Kidney (tissue), 14 donors: ENCODE measurements around the gene RNF144B. TPM values are rescaled to one million over a fixed set of nuclear protein-coding genes. Genes with fewer than 3 reads are reported as not detected.

Experiments used
- DNase-seq, 5 donors: peaks; one replicate each; pipeline ENCODE4 v3.0.0-alpha.2; 2013 to 2020
- FAIRE-seq: peaks from 2 replicates; lab custom pipeline; 2012; peaks lifted over from hg19 to GRCh38; lab: Jason Lieb, UNC
- H3K27ac ChIP-seq, 2 donors: one replicate each; pipeline ENCODE4 v1.7.0; 2013; ENCODE audit warnings: low read depth in 2 of 2, low read length in 2 of 2, inconsistent platforms in 1 of 2
- H3K27me3 ChIP-seq: one replicate; pipeline ENCODE4 v1.7.1; 2013; ENCODE audit warnings: low read length, inconsistent platforms; ENCODE audit not compliant: control insufficient read depth, insufficient read depth
- H3K36me3 ChIP-seq, 3 donors: one replicate each; pipeline versions ENCODE4 v1.7.0 to v1.7.1; 2013; ENCODE audit warnings: low read length in 3 of 3, control low read depth in 1 of 3, inconsistent platforms in 1 of 3; ENCODE audit not compliant: insufficient read depth in 3 of 3, control insufficient read depth in 2 of 3
- H3K4me1 ChIP-seq, 3 donors: one replicate each; pipeline versions ENCODE4 v1.7.0 to v1.7.1; 2013; ENCODE audit warnings: low read length in 3 of 3, inconsistent platforms in 1 of 3, low read depth in 1 of 3; ENCODE audit not compliant: control insufficient read depth in 2 of 3, insufficient read depth in 2 of 3
- H3K4me3 ChIP-seq, 3 donors: one replicate each; pipeline versions ENCODE4 v1.7.0 to v1.8.1; 2013; ENCODE audit warnings: low read length in 3 of 3, control low read depth in 1 of 3, inconsistent platforms in 1 of 3
- H3K9ac ChIP-seq, 3 donors: one replicate each; pipeline versions ENCODE4 v1.7.0 to v1.7.1; 2013; ENCODE audit warnings: low read length in 3 of 3, control low read depth in 1 of 3, inconsistent platforms in 1 of 3
- H3K9me3 ChIP-seq, 3 donors: one replicate each; pipeline versions ENCODE4 v1.7.0 to v1.7.1; 2013; ENCODE audit warnings: low read length in 3 of 3, control low read depth in 1 of 3, inconsistent platforms in 1 of 3; ENCODE audit not compliant: control insufficient read depth in 2 of 3, insufficient read depth in 1 of 3
- CTCF ChIP-seq: IDR thresholded peaks from 3 replicates; pipeline ENCODE4 v1.5.1; 2012; ENCODE audit warnings: mild to moderate bottlenecking, moderate library complexity, borderline replicate concordance; ENCODE audit not compliant: insufficient read depth; ENCODE audit errors: extremely low read depth
- intact Hi-C: fragments of 100-400 bp; cut with DNase I; formaldehyde crosslinking; loops from one replicate; pipeline ENCODE4 v1.11.1; 2022
- polyA plus RNA-seq: library from polyadenylated mRNA; stranded (reverse); fragments of 350-450 nt; fragmentation: Illumina TruSeq; extraction: RNeasy Lipid Tissue Mini Kit (QIAGEN cat#74804); gene quantifications from one replicate; pipeline ENCODE4 v1.2.3, GENCODE V29; 2014; ENCODE audit warnings: low read depth, low replicate concordance; ENCODE audit not compliant: insufficient read depth
- total RNA-seq: library from RNA; stranded (reverse); fragmentation: NEBNext Ultra II Directional; extraction: Animal tissue kit (Norgen Biotek cat#: 25700); gene quantifications from one replicate; pipeline ENCODE4 v1.2.1, GENCODE V29; 2021
- donor health status: control.
- donor health status: control.
- donor health status: control.
- donor health status: control.
- donor health status: control.
- donor health status: DM: yes; HTN: yes; CAD: no.
- donor health status: Normal renal cell carcinoma (clear cell type).

RNF144B gene
- total and polyA plus RNA-seq, 2 donors from 2014 or later, result 9.4 to 153 TPM

- H3K9ac ChIP-seq, result no peak overlapping the region
- no peaks in the 10 kb centered on the region for H3K9me3 ChIP-seq
- intact Hi-C loops, result no loop called here
- H3K27ac ChIP-seq, result no peak overlapping the region
- H3K27me3 ChIP-seq, result no peaks in the 10 kb centered on the region
- FAIRE-seq (no peak), DNase-seq (no peak)
- H3K4me3 ChIP-seq, result no peak overlapping the region
- H3K36me3 ChIP-seq, result peaks cover 0 to 6% (median 2%) of the 10 kb centered on the region in 3 donors
- no peaks in the 10 kb centered on the region for H3K4me1 ChIP-seq
- no peak for TF ChIP-seq CTCF
These were observed 80.8 kb downstream of the RNF144B start for GRCh38 chr6:18467741-18468502.

- intact Hi-C loops, result no loop called here
- FAIRE-seq (no peak), DNase-seq (no peak)
- TF ChIP-seq CTCF, result no peak
- H3K36me3 ChIP-seq, result peaks cover 0 to 6% (median 0%) of the 10 kb centered on the region in 3 donors
- H3K27me3 ChIP-seq, result no peaks in the 10 kb centered on the region
- H3K4me3 ChIP-seq, result no peak overlapping the region
- H3K4me1 ChIP-seq, result no peaks in the 10 kb centered on the region
- H3K9me3 ChIP-seq, result no peaks in the 10 kb centered on the region
- no peak overlapping the region for H3K27ac ChIP-seq
- H3K9ac ChIP-seq, result no peak overlapping the region
These were observed 81.3 kb downstream of the RNF144B start for GRCh38 chr6:18468503-18468843.

GRCh38 chr6:18469536-18469935 lies 82.4 kb downstream of the RNF144B start:
- DNase-seq, result peak in 1 of 5 donors; percentile 40
- H3K9me3 ChIP-seq, result no peaks in the 10 kb centered on the region
- no peaks in the 10 kb centered on the region for H3K4me1 ChIP-seq
- FAIRE-seq, result peak; percentile 27
- intact Hi-C loops, result no loop called here
- H3K36me3 ChIP-seq, result peaks cover 0 to 6% (median 0%) of the 10 kb centered on the region in 3 donors
- TF ChIP-seq CTCF, result no peak
- no peaks in the 10 kb centered on the region for H3K27me3 ChIP-seq
- H3K4me3 ChIP-seq, result no peak overlapping the region
- H3K27ac ChIP-seq, result no peak overlapping the region
- H3K9ac ChIP-seq, result no peak overlapping the region
